ENCODE results near the gene SLC16A1. TPM values are rescaled to one million over a fixed set of nuclear protein-coding genes. Genes with fewer than 3 reads are reported as not detected.

Gene SLC16A1
- total RNA-seq, 2 donors from 2014 or later = 14.6 to 110 TPM

DNA sequence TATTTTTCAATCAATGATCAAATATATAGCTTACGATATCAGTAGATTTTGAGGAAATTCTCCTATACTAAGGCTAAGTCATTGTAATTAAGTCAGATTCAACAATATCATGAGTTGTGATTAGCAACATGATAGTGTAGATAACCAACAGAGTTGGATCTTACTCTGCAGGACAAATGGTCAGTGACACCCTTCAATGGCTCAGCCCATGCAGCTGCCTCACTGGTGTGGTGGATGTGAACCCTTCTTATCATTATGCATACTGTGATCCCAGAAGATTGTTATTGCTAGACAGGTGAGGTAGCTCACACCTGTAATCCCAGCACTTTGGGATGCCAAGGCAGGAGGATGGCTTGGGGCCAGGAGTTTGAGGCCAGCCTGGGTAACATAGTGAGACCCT, 5.6 kb downstream of the SLC16A1 start:
- DNase-seq (ENCODE audit: low spot score) = no peak
- Histone ChIP-seq H3K27me3 (replicated peaks; ENCODE audit: insufficient read depth) (no peaks in the 10 kb centered on the region), H3K9me3 (no peaks in the 10 kb centered on the region), H3K36me3 (no peaks in the 10 kb centered on the region), H3K4me3 (no peak overlapping the region), H3K27ac (no peak overlapping the region), H3K4me1 (replicated peaks) (peaks cover 3% of the 10 kb centered on the region)
- intact Hi-C loops (cut with DNase I) = loop anchor here (10.0 kb wide), 2 partner anchors 66 to 94 kb away; no protein-coding TSS in a partner anchor
- WGBS = 93% methylated on average over 1 of the region's 1 CpG
- no peak for TF ChIP-seq POLR2A (IDR thresholded peaks at IDR 0.05)
- TF ChIP-seq, protein P1, sequence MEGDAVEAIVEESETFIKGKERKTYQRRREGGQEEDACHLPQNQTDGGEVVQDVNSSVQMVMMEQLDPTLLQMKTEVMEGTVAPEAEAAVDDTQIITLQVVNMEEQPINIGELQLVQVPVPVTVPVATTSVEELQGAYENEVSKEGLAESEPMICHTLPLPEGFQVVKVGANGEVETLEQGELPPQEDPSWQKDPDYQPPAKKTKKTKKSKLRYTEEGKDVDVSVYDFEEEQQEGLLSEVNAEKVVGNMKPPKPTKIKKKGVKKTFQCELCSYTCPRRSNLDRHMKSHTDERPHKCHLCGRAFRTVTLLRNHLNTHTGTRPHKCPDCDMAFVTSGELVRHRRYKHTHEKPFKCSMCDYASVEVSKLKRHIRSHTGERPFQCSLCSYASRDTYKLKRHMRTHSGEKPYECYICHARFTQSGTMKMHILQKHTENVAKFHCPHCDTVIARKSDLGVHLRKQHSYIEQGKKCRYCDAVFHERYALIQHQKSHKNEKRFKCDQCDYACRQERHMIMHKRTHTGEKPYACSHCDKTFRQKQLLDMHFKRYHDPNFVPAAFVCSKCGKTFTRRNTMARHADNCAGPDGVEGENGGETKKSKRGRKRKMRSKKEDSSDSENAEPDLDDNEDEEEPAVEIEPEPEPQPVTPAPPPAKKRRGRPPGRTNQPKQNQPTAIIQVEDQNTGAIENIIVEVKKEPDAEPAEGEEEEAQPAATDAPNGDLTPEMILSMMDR (IDR thresholded peaks at IDR 0.05) = no peak
- no peak for TF ChIP-seq POLR2AphosphoS5 (IDR thresholded peaks at IDR 0.05)

DNA sequence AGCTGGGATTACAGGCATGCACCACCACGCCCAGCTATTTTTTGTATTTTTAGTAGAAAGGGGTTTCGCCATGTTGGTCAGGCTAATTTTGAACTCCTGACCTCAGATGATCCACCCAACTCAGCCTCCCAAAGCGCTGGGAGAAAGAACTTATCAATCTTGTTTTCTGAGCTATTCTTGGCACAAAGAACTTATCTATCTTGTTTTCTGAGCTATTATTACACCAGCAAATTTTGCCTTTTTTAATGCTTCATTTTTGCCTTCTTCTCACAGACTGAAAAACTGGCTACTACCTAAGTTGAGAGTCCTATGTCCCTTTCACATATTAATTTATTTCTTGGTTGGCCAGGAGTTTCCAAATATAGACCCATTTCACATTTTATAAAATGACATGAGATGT, 9.3 kb downstream of the SLC16A1 start:
- intact Hi-C loops (cut with DNase I) = no loop called here
- no peak overlapping the region for H3K27ac ChIP-seq
- no peaks in the 10 kb centered on the region for H3K36me3 ChIP-seq
- no peak overlapping the region for H3K4me3 ChIP-seq
- H3K27me3 ChIP-seq (replicated peaks; ENCODE audit: insufficient read depth) = no peaks in the 10 kb centered on the region
- TF ChIP-seq POLR2A (IDR thresholded peaks at IDR 0.05) (no peak), POLR2AphosphoS5 (IDR thresholded peaks at IDR 0.05) (no peak)
- TF ChIP-seq, protein P1 (IDR thresholded peaks at IDR 0.05) = no peak
- WGBS = 90% methylated on average over 3 of the region's 3 CpGs
- no peaks in the 10 kb centered on the region for H3K9me3 ChIP-seq
- no peaks in the 10 kb centered on the region for H3K4me1 ChIP-seq (replicated peaks)
- DNase-seq (ENCODE audit: low spot score) = no peak

DNA sequence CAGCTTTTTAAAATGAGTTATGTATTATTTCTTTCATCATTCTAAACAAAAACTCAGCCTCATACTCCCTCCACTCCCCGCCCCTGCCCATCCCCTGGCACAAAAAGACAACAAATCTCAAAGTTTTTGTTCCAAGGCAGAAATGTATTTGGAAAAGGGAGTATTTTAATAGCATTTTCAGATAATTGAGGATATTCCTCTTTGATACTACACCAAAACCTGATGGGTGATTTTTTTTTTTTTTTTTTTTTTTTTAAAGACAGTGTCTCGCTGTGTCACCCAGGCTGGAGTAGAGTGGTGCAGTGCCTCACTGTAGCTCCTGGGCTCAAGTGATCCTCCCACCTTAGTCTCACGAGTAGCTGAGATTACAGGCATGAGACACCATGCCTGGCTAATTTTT, 16.2 kb downstream of the SLC16A1 start:
- H3K36me3 ChIP-seq = no peaks in the 10 kb centered on the region
- WGBS = 78% methylated on average over 3 of the region's 3 CpGs
- TF ChIP-seq, protein P1 (IDR thresholded peaks at IDR 0.05) = no peak
- TF ChIP-seq POLR2A (IDR thresholded peaks at IDR 0.05) (no peak), POLR2AphosphoS5 (IDR thresholded peaks at IDR 0.05) (no peak)
- H3K4me1 ChIP-seq (replicated peaks) = no peaks in the 10 kb centered on the region
- no peaks in the 10 kb centered on the region for H3K27me3 ChIP-seq (replicated peaks; ENCODE audit: insufficient read depth)
- intact Hi-C loops (cut with DNase I) = no loop called here
- H3K4me3 ChIP-seq = no peak overlapping the region
- no peak for DNase-seq (ENCODE audit: low spot score)
- H3K27ac ChIP-seq = no peak overlapping the region
- H3K9me3 ChIP-seq = no peaks in the 10 kb centered on the region

DNA sequence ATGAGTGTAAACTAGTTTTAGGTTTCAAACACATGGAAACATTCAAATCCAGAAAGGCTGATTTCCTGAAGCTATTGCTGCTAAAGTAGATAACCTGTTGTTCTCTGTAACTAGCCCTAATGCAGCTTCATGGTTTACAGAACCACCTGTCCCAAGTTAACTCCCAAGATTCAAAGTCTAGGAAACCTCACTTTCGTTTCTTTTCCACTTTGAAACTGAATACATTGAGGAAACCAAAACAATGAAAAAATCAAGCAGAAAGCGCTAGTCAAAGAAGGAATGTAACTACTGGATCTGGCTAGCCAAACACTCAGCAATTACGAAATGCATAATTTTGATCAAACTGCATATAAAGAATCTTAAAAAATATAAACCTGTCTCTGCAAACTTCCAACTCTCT, 17.8 kb downstream of the SLC16A1 start:
- H3K9me3 ChIP-seq = no peaks in the 10 kb centered on the region
- H3K27ac ChIP-seq = no peak overlapping the region
- 73% methylated on average over 3 of the region's 3 CpGs for WGBS
- H3K36me3 ChIP-seq = no peaks in the 10 kb centered on the region
- intact Hi-C loops (cut with DNase I) = no loop called here
- H3K4me1 ChIP-seq (replicated peaks) = no peaks in the 10 kb centered on the region
- no peak overlapping the region for H3K4me3 ChIP-seq
- no peak for DNase-seq (ENCODE audit: low spot score)
- H3K27me3 ChIP-seq (replicated peaks; ENCODE audit: insufficient read depth) = no peaks in the 10 kb centered on the region
- TF ChIP-seq, protein P1 (IDR thresholded peaks at IDR 0.05) = no peak
- TF ChIP-seq POLR2A (IDR thresholded peaks at IDR 0.05) = no peak
- TF ChIP-seq POLR2AphosphoS5 (IDR thresholded peaks at IDR 0.05) = no peak

DNA sequence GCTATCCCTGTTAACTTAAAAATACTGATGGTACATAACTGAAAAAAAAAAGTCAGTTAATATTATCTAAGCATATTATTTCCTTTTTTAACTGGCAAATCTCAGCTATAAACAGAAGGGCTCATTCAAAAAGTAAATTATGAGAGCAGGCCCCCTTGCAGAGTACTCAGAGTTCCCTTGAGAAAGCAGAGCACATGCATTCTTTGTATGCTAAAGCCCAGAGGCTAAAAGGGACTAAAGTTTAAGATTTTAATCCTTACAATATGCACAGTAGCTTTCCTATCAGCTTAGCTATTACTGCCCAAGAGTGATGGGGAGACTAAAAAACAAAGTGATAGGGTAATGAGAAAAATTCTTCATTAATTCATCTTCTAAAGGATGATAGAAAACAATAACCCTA, 18.5 kb downstream of the SLC16A1 start:
- H3K4me3 ChIP-seq = no peak overlapping the region
- intact Hi-C loops (cut with DNase I) = no loop called here
- no peak overlapping the region for H3K27ac ChIP-seq
- no peak for DNase-seq (ENCODE audit: low spot score)
- no peak for TF ChIP-seq POLR2A (IDR thresholded peaks at IDR 0.05)
- no peak for TF ChIP-seq POLR2AphosphoS5 (IDR thresholded peaks at IDR 0.05)
- TF ChIP-seq, protein P1 (IDR thresholded peaks at IDR 0.05) = no peak
- no peaks in the 10 kb centered on the region for H3K36me3 ChIP-seq
- no peaks in the 10 kb centered on the region for H3K27me3 ChIP-seq (replicated peaks; ENCODE audit: insufficient read depth)
- H3K9me3 ChIP-seq = no peaks in the 10 kb centered on the region
- no peaks in the 10 kb centered on the region for H3K4me1 ChIP-seq (replicated peaks)
